Fibroblast of mammary gland (primary cell): ENCODE measurements around the gene MTM1.

Experiments used
- DNase-seq: peaks from one replicate; pipeline ENCODE4 v3.0.0-alpha.2; 2010; ENCODE audit warnings: low read depth
- H3K4me3 ChIP-seq: 2 replicates; pipeline ENCODE4 v1.5.1; 2011; ENCODE audit warnings: low read depth, mild to moderate bottlenecking, low read length, moderate library complexity; ENCODE audit not compliant: control insufficient read depth
- TF ChIP-seq, protein P1 (sequence below): conservative IDR thresholded peaks from 2 replicates; pipeline ENCODE4 v1.5.1; 2011; ENCODE audit warnings: low read depth, low read length, inconsistent platforms; ENCODE audit not compliant: control insufficient read depth, insufficient read depth

MTM1 gene

DNA sequence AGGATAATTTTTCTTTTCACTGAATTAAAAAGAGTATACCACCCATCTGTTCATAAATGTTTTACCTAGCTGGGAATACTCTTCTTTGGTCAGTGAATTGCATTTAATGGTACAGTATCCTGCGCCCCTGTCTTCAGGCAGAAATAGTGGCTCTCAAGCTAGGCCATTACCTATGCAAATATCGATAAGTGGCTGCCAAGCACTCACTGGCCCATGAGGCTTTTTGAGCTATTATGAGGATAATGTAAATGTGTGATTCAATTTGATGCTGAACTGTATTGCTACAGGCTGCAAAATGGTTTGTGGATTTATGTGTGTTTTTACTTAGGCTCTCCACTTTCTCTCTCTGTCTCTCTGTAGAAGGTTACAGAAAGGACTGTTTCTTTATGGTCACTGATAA is 94.7 kb downstream of the MTM1 start:
- DNase-seq, result no peak
- H3K4me3 ChIP-seq, result no peak overlapping the region
- TF ChIP-seq, protein P1, sequence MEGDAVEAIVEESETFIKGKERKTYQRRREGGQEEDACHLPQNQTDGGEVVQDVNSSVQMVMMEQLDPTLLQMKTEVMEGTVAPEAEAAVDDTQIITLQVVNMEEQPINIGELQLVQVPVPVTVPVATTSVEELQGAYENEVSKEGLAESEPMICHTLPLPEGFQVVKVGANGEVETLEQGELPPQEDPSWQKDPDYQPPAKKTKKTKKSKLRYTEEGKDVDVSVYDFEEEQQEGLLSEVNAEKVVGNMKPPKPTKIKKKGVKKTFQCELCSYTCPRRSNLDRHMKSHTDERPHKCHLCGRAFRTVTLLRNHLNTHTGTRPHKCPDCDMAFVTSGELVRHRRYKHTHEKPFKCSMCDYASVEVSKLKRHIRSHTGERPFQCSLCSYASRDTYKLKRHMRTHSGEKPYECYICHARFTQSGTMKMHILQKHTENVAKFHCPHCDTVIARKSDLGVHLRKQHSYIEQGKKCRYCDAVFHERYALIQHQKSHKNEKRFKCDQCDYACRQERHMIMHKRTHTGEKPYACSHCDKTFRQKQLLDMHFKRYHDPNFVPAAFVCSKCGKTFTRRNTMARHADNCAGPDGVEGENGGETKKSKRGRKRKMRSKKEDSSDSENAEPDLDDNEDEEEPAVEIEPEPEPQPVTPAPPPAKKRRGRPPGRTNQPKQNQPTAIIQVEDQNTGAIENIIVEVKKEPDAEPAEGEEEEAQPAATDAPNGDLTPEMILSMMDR, result no peak

DNA sequence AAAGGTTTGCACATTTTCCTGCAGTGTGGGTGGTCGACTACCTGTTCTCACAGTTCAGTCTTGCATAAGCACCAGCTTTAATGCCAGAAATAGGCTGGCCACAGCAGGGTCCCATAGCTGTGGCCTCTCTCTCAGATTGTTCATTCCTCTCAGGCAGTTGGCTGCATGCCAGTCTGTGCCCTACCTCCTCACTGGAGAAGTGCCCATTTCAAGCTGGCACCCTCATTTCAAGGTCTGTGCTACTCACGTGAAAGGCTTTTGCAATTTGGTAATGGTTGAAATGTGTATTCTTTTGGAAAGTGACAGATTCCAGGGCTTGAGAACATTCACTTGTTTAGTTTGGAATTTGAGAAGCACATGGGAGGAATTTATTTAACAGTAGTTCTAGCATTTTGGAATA is 95.9 kb downstream of the MTM1 start:
- DNase-seq, result no peak
- TF ChIP-seq, protein P1, result no peak
- no peak overlapping the region for H3K4me3 ChIP-seq

DNA sequence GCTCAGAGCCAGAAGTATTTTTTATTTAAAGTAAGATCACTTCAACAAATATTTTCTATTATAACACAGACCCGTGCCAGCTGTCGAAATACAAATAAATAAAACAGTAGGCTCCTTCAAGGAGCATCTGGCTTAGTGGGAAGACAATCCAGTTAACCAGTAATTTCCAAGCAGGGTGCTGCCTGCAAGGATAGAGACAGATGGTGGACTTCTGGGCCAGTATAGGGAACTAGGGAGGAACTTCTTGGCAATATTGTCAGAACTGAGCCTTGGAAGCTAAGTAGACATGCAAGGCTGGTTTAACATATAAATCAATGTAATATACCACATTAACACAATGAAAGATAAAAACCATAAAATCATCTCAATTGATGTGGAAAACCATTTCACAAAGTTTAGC is 107.8 kb downstream of the MTM1 start:
- DNase-seq, result no peak
- no peak overlapping the region for H3K4me3 ChIP-seq
- TF ChIP-seq, protein P1, result no peak

GRCh38 chrX:150680974-150681373 is 112.6 kb downstream of the MTM1 start:
- no peak overlapping the region for H3K4me3 ChIP-seq
- DNase-seq, result peak; percentile 23
- TF ChIP-seq, protein P1, result peak; percentile 34

- TF ChIP-seq, protein P1, result no peak
- no peak overlapping the region for H3K4me3 ChIP-seq
- no peak for DNase-seq
Measured at GRCh38 chrX:150683112-150683511, 114.7 kb downstream of the MTM1 start.

DNA sequence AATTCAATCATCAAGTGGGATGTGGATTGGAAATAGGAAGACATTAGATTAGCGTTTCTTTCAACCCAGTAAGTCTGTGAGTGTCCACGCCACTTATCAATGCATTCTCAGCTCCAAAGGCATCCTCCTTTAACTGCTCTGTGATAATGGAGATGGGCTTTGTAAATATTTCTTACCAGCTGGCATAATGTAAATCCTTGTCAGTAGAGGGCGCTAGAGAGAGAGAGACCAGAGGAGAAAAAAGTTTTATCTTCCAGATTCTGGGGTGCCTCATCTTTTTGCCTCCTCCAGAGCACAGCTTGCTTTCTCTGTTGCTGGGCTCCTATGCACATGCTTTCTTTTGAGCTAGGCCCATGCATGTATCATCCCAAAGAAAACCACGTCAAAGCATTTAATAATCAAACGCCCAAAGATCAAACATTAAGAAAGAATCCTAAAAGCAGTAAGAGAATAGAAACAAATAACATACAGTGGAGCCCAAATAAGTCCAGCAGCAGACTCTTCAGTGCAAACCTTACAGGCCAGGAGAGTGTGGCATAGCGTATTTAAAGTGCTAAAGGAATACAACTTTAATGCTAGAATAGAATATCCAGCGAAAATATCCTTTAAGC is 115.2 kb downstream of the MTM1 start:
- TF ChIP-seq, protein P1, result peak; percentile 44
- peak; percentile 51 for DNase-seq
- H3K4me3 ChIP-seq, result no peak overlapping the region

DNA sequence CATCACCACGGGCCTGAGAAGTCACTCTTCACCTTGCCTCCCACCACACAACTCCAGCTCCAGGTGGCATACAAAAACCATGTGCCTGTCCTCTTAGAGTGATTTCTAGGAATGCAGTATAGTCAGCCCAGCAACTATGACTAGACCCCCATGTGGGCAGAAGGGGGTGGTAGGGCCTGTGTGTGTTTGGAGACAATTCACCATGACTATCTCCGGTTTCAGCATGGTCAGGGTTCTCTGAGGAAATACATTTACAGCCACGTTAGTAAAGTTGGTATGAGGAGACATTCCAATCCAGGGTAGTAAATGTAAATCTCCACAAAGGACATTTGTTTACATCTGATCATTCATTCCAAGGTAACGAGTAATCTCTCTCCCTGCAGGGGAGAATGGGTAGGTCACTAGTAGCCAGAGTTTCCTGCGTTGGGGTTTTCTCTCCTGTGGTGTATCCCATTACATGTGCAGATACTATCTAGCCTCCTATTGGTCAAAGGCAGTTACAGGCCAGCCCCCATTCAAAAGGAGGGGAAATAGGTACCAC is 120.6 kb downstream of the MTM1 start:
- H3K4me3 ChIP-seq, result no peak overlapping the region
- DNase-seq, result peak; percentile 91
- TF ChIP-seq, protein P1, result no peak
